Psoas muscle (tissue), 8 donors: Measurements from ENCODE around the gene HARS2. TPM values are rescaled to one million over a fixed set of nuclear protein-coding genes. Genes with fewer than 3 reads are reported as not detected.
A peak's percentile ranks its signal among the peaks of the same experiment; 100 is the strongest.
"Not testable (repeated sequence)": the region's sequence is repeated elsewhere in the genome, so short reads cannot be mapped to it uniquely, and the experiment has no call there.

ENCODE experiments used
- ATAC-seq, 4 donors: fragments of 200-7000 bp; cut with Tn5 transposase; one replicate each; pipeline ENCODE4 v1.9.1; 2020; ENCODE audit warnings: moderate library complexity in 3 of 4, mild to moderate bottlenecking in 2 of 4
- DNase-seq, 2 donors: peaks; one replicate each; pipeline ENCODE4 v3.0.0-alpha.2; 2020
- H3K27ac ChIP-seq: fragments of 200-600 bp; one replicate; pipeline ENCODE4 v1.8.0; 2022
- H3K27me3 ChIP-seq, 3 donors: fragments of 200-600 bp in 1 of 3; one replicate each; pipeline versions ENCODE4 v1.6.1 to v1.8.0; 2013 to 2022; ENCODE audit warnings: low read length in 2 of 3, mild to moderate bottlenecking in 2 of 3, moderate library complexity in 1 of 3; ENCODE audit not compliant: insufficient read depth in 3 of 3
- H3K36me3 ChIP-seq, 2 donors: fragments of 200-600 bp in 1 of 2; one replicate each; pipeline versions ENCODE4 v1.6.1 to v1.8.0; 2013 to 2022; ENCODE audit warnings: low read depth in 1 of 2, mild to moderate bottlenecking in 1 of 2, moderate library complexity in 1 of 2; ENCODE audit not compliant: insufficient read depth in 1 of 2
- H3K4me1 ChIP-seq: fragments of 200-600 bp; one replicate; pipeline ENCODE4 v1.8.0; 2022
- H3K4me3 ChIP-seq: fragments of 200-600 bp; one replicate; pipeline ENCODE4 v1.8.0; 2022; ENCODE audit warnings: mild to moderate bottlenecking
- H3K9me3 ChIP-seq: fragments of 200-600 bp; one replicate; pipeline ENCODE4 v1.8.0; 2022
- WGBS, 3 donors: extraction: QIAGEN DNeasy Blood & Tissue Kit; methylation state at CpG; one replicate each; pipeline versions ENCODE4 v1.1.6 to v1.1.7; 2013; 5-methylcytosine and 5-hydroxymethylcytosine counted together
- intact Hi-C, 2 donors: fragments of 100-400 bp; cut with DNase I; formaldehyde crosslinking; loops; one replicate each; pipeline versions ENCODE4 v1.11.0 to v1.14.2; 2022
- polyA plus RNA-seq, 3 donors: library from polyadenylated mRNA; stranded (reverse); fragments of 200-250 nt; gene quantifications; one replicate each; pipeline ENCODE4 v1.2.3, GENCODE V29; 2013
- total RNA-seq, 4 donors: library from RNA; stranded (reverse); fragmentation: NEBNext Ultra II Directional in 2 of 4; extraction: Animal tissue kit (Norgen Biotek cat#: 25700) in 2 of 4; gene quantifications; one replicate each; pipeline versions ENCODE4 v1.2.1 to v1.2.4, GENCODE V29; 2021 to 2023
- TF ChIP-seq, protein P1 (sequence below): fragments of 200-600 bp; IDR thresholded peaks from one replicate; pipeline ENCODE4 v1.8.0; 2022; ENCODE audit warnings: antibody characterized with exemption
- donor health status: healthy with polysubstance abuse.
- donor health status: DM: no; HTN: no; CAD: no; lungs with moderate emphysema.
- donor health status: Bipolar disorder and iron deficiency.
- donor health status: healthy.
- donor health status: DM: yes; HTN: yes; CAD: no.
- donor health status: DM: no; HTN: no; CAD: no.
- donor health status: DM: no; HTN: no; CAD: no.
- donor health status: DM: yes; HTN: yes; CAD: no.

Gene HARS2
- total and polyA plus RNA-seq, 7 donors = 19.8 to 40.9 (median 23.8) TPM

DNA sequence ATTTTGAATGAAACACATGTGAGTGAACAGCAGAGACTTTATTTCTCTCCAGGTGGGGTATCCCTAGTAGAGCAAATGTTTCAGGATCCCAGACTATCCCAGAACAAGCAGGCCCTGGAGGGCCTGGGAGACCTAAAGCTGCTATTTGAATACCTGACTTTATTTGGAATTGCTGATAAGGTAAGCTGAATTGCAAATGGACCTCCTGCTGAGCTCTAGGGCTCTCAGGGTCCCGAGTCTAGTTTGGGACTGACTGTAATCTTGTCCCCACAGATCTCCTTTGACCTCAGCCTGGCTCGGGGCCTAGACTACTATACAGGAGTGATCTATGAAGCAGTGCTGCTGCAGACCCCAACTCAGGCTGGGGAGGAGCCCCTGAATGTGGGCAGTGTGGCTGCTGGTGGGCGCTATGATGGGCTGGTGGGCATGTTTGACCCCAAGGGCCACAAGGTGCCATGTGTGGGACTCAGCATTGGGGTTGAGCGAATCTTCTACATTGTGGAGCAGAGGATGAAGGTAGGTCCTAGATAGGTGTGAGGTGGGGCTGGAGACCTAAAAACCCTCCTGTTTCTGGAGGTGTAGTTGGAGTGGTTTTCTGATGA lies 5.7 kb downstream of the HARS2 start:
- H3K4me3 ChIP-seq = no peak overlapping the region
- H3K9me3 ChIP-seq = no peaks in the 10 kb centered on the region
- no peak for DNase-seq
- no peak overlapping the region for H3K27ac ChIP-seq
- H3K36me3 ChIP-seq = peaks cover 38 to 79% of the 10 kb centered on the region in 2 donors
- no peak for ATAC-seq
- H3K4me1 ChIP-seq = peaks cover 20% of the 10 kb centered on the region
- TF ChIP-seq, protein P1, sequence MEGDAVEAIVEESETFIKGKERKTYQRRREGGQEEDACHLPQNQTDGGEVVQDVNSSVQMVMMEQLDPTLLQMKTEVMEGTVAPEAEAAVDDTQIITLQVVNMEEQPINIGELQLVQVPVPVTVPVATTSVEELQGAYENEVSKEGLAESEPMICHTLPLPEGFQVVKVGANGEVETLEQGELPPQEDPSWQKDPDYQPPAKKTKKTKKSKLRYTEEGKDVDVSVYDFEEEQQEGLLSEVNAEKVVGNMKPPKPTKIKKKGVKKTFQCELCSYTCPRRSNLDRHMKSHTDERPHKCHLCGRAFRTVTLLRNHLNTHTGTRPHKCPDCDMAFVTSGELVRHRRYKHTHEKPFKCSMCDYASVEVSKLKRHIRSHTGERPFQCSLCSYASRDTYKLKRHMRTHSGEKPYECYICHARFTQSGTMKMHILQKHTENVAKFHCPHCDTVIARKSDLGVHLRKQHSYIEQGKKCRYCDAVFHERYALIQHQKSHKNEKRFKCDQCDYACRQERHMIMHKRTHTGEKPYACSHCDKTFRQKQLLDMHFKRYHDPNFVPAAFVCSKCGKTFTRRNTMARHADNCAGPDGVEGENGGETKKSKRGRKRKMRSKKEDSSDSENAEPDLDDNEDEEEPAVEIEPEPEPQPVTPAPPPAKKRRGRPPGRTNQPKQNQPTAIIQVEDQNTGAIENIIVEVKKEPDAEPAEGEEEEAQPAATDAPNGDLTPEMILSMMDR = no peak
- H3K27me3 ChIP-seq = no peaks in the 10 kb centered on the region
- intact Hi-C loops = no loop called here
- 85 to 96% (median 92%) methylated on average over 4 of the region's 4 CpGs for WGBS, 3 donors

DNA sequence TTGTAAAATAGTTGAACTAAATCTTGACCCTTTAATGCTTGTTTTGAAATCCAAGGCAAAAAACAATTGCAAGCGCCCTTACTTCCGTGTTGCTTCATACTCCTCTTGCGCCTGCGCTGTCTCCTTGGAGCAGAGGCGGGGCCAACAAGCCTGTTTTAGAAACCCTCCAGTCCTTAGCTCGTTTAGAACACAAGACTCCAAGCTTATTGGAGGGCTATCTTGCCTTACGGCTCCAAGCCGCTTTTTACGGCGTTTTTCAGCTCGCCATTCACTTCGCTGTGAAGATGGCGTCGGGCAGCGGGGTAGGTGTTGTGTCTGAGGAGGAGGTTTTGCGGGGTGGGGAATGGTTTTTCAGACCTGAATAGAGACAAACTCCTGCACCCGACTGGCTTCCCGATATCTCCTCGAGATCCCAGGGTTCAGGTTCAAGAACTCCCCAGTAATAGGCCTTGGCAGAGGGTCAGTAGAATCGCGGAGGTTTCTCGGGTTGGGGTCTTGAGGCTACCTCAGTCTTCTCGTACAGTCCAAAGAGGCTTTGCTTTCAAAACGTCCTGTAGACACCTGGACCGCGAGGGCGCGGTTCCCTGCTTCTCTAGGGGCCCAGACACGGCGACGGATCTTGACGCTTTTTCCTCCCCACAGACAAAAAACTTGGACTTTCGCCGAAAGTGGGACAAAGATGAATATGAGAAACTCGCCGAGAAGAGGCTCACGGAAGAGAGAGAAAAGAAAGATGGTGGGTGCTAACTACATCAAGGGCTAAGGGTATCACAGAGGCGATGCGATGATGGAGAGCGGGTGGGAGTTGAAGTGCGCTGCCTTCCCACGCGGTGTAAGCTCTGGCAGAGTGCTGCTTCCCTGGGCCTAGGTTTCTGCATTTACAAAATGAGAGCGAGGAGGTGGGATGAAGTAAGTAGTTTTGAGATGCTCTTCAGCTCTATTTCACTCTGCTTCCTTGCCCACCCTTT lies 9.2 kb downstream of the HARS2 start, which contains the start of gene ZMAT2:
Gene ZMAT2, plus strand, starts transcription at position 271 of the 968 bp plus-strand sequence. Its CDS starts 14 bp downstream, at position 285.
- ATAC-seq (peak; percentile 99), DNase-seq (peak; percentile 95 to 96)
- H3K27me3 ChIP-seq = no peaks in the 10 kb centered on the region
- H3K36me3 ChIP-seq = peaks cover 33 to 89% of the 10 kb centered on the region in 2 donors
- H3K9me3 ChIP-seq = no peaks in the 10 kb centered on the region
- peak within 1 kb of the TSS; percentile 77 for H3K27ac ChIP-seq
- TF ChIP-seq, protein P1 = no peak
- H3K4me3 ChIP-seq = peak within 1 kb of the TSS; percentile 82
- WGBS, 3 donors = 1 to 2% (median 2%) methylated on average over 44 of the region's 44 CpGs
- intact Hi-C loops = loop anchor here in 1 of 2 donors (5.0 kb wide), 1 partner anchor 38 kb away; the partner anchor contains the start of gene WDR55
- peaks cover 12% of the 10 kb centered on the region for H3K4me1 ChIP-seq

DNA sequence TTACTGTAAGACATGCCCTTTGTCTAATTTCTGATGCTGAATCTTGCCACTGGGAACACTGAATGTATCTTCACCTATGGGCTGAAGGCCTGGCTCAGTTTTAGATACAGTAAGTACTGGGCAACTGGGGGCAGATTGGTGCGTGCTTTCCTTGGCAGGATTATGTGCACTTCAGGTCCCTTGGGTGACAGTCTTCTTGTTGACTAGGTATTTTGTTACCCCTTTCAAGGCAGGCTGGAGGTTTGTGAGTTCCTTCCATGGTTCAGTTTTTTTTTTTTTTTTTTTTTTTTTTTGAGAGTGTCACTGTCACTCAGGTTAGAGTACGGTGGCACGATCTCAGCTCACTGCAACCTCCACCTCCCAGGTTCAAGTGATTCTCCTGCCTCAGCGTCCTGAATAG lies 16.6 kb downstream of the HARS2 start:
- TF ChIP-seq, protein P1 = no peak
- ATAC-seq (no peak), DNase-seq (no peak)
- H3K27me3 ChIP-seq = no peaks in the 10 kb centered on the region
- no peak overlapping the region for H3K4me3 ChIP-seq
- H3K27ac ChIP-seq = peak overlapping the region; percentile 33
- H3K4me1 ChIP-seq = no peaks in the 10 kb centered on the region
- H3K36me3 ChIP-seq = peaks cover 7 to 50% of the 10 kb centered on the region in 2 donors
- H3K9me3 ChIP-seq = no peaks in the 10 kb centered on the region
- WGBS, 3 donors = 58 to 91% (median 71%) methylated on average over 4 of the region's 4 CpGs
- intact Hi-C loops = no loop called here

DNA sequence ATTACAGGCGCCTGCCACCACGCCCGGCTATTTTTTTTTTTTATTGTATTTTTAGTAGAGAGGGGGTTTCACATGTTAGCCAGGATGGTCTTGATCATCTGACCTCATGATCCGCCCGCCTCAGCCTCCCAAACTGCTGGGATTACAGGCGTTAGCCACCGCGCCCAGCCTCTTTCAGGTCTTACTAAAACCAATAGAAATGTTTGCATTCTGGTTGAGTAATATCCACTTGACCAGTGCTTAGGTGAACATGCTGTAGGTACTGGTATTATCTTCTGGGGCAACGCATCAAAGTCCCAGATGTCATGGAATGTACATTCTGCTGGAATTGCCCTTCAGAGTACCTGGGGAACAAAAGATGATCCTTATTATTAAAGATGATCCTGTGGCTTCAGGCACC lies 17.5 kb downstream of the HARS2 start:
- H3K27ac ChIP-seq, DNase-seq, H3K4me3 ChIP-seq, H3K27me3 ChIP-seq, H3K9me3 ChIP-seq, H3K4me1 ChIP-seq, intact Hi-C loops, ATAC-seq: not testable (repeated sequence)
- H3K36me3 ChIP-seq = peaks cover 6 to 41% of the 10 kb centered on the region in 2 donors
- WGBS, 3 donors = 90 to 95% (median 91%) methylated on average over 9 of the region's 9 CpGs
